ENCODE data around the gene TIMM22.
"Not testable (repeated sequence)": the region's sequence is repeated elsewhere in the genome, so short reads cannot be mapped to it uniquely, and the experiment has no call there.

The TIMM22 gene

DNA sequence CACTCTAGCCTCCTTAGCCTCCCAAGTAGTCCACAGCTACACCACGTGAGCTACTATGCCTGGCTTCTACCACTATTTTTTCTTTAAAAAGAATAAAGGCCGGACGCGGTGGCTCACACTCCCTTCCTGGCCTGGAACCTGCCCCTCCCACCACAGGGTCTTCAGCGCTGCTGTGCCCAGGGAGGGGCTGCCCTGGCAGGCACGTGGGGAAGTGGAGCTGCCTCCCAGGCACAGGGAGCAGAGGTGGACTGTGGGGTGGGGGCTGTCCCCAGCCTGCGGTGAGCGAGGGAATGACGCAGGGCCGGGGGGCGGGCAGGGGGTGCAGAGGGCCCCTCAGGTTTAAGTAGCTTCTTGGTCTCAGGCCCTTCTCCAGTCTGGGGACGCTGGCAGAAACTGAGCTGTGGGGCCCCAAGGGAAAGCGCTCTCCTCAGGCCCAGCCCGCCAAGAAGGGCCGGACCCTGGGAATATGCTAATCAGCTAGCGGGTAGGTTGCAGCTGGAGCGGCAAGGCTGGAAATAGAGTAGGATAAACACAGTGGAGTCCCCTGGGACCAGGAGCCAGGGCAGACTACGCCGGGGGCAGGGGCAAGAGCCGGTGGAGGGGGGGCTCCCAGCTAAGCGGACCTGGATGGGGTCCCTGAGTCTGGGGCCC lies 46.8 kb downstream of the TIMM22 start:
- TF ChIP-seq EZH2phosphoT487 (IDR thresholded peaks at IDR 0.05; ENCODE audit: low read length) (no peak), EZH2 (optimal IDR thresholded peaks at IDR 0.05; ENCODE audit: low read depth, low read length) (no peak)
- TF ChIP-seq, protein P1, sequence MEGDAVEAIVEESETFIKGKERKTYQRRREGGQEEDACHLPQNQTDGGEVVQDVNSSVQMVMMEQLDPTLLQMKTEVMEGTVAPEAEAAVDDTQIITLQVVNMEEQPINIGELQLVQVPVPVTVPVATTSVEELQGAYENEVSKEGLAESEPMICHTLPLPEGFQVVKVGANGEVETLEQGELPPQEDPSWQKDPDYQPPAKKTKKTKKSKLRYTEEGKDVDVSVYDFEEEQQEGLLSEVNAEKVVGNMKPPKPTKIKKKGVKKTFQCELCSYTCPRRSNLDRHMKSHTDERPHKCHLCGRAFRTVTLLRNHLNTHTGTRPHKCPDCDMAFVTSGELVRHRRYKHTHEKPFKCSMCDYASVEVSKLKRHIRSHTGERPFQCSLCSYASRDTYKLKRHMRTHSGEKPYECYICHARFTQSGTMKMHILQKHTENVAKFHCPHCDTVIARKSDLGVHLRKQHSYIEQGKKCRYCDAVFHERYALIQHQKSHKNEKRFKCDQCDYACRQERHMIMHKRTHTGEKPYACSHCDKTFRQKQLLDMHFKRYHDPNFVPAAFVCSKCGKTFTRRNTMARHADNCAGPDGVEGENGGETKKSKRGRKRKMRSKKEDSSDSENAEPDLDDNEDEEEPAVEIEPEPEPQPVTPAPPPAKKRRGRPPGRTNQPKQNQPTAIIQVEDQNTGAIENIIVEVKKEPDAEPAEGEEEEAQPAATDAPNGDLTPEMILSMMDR (IDR thresholded peaks at IDR 0.05; ENCODE audit: low read length): no peak
- Histone ChIP-seq H4K20me1 (ENCODE audit: insufficient read depth, low read length) (no peaks in the 10 kb centered on the region), H3K4me3 (ENCODE audit: low read length) (no peak overlapping the region), H3K27ac (ENCODE audit: low read length) (no peak overlapping the region), H3K4me2 (ENCODE audit: low read depth, low read length) (no peak overlapping the region), H3K9ac (ENCODE audit: low read length) (no peak overlapping the region), H3K9me3 (replicated peaks; ENCODE audit: insufficient read depth, low read length) (no peaks in the 10 kb centered on the region), H3F3A (ENCODE audit: insufficient read depth, low read length) (no peaks in the 10 kb centered on the region), H3K79me2 (ENCODE audit: low read length) (peaks cover 21% of the 10 kb centered on the region), H3K27me3 (replicated peaks; ENCODE audit: insufficient read depth, low read length) (no peaks in the 10 kb centered on the region), H3K36me3 (replicated peaks; ENCODE audit: insufficient read depth, low read length) (no peaks in the 10 kb centered on the region), H2AFZ (ENCODE audit: low read length) (no peak overlapping the region), H3K4me1 (ENCODE audit: low read length) (no peaks in the 10 kb centered on the region), H3K9me2 (replicated peaks; ENCODE audit: insufficient read depth, low read length) (no peaks in the 10 kb centered on the region)
- DNase-seq: no peak

DNA sequence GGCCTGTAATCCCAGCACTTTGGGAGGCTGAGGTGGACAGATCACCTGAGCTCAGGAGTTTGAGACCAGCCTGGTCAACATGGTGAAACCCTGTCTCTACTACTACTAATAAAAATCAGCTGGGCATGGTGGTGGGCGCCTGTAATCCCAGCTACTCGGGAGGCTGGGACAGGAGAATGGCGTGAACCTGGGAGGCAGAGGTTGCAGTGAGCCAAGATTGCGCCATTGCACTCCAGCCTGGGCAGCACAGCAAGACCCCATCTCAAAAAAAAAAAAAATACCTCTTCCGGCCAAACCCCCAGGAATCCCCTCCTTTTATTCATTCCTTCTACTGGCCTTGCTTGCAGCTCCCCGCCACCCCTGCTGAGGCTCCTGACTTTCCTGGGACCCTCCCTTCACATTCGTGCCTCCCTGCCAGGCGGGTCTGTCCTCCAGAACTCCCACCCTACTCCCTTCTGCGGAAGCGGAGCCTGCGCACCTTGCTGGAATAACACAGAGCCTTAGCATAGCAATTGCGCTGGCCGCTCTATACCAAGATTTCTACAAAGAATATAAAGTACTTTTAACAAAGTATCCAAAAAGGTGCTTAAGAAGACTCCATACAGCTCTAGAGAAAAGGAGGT lies 47.6 kb downstream of the TIMM22 start:
- DNase-seq; H3F3A ChIP-seq (ENCODE audit: insufficient read depth, low read length); H3K9me2 ChIP-seq (replicated peaks; ENCODE audit: insufficient read depth, low read length); H3K4me2 ChIP-seq (ENCODE audit: low read depth, low read length); H3K4me1 ChIP-seq (ENCODE audit: low read length); H3K9ac ChIP-seq (ENCODE audit: low read length); H3K27ac ChIP-seq (ENCODE audit: low read length); H4K20me1 ChIP-seq (ENCODE audit: insufficient read depth, low read length); H3K9me3 ChIP-seq (replicated peaks; ENCODE audit: insufficient read depth, low read length); H3K27me3 ChIP-seq (replicated peaks; ENCODE audit: insufficient read depth, low read length); H2AFZ ChIP-seq (ENCODE audit: low read length); H3K4me3 ChIP-seq (ENCODE audit: low read length); H3K36me3 ChIP-seq (replicated peaks; ENCODE audit: insufficient read depth, low read length): not testable (repeated sequence)
- peaks cover 21% of the 10 kb centered on the region for H3K79me2 ChIP-seq (ENCODE audit: low read length)

DNA sequence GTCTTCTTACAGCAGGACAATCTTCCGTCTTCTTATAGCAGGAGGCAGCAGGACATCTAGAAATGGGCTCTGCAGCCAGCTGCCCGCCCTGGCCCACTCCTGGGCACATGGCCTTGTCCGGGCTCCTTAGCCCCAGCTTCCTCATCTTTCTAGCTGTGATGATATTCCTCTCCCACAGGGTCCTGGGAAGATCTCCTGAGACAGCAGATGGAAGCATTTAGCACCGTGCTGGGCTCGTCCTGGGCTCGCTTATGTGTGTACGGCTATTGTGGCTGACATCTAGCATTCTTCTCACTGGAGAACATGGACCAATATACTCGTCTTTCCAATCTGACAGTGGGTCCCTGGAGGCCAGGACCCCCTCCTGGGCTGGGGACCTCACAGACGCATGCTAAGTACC lies 48.5 kb downstream of the TIMM22 start:
- no peaks in the 10 kb centered on the region for H3K9me3 ChIP-seq (replicated peaks; ENCODE audit: insufficient read depth, low read length)
- H3K36me3 ChIP-seq (replicated peaks; ENCODE audit: insufficient read depth, low read length): no peaks in the 10 kb centered on the region
- DNase-seq: no peak
- TF ChIP-seq EZH2 (optimal IDR thresholded peaks at IDR 0.05; ENCODE audit: low read depth, low read length) (no peak), EZH2phosphoT487 (IDR thresholded peaks at IDR 0.05; ENCODE audit: low read length) (no peak)
- TF ChIP-seq, protein P1 (IDR thresholded peaks at IDR 0.05; ENCODE audit: low read length): no peak
- no peaks in the 10 kb centered on the region for H3F3A ChIP-seq (ENCODE audit: insufficient read depth, low read length)
- H3K9ac ChIP-seq (ENCODE audit: low read length): no peak overlapping the region
- H3K79me2 ChIP-seq (ENCODE audit: low read length): peaks cover 18% of the 10 kb centered on the region
- no peaks in the 10 kb centered on the region for H3K4me1 ChIP-seq (ENCODE audit: low read length)
- H3K4me2 ChIP-seq (ENCODE audit: low read depth, low read length): no peak overlapping the region
- H3K9me2 ChIP-seq (replicated peaks; ENCODE audit: insufficient read depth, low read length): no peaks in the 10 kb centered on the region
- H3K27me3 ChIP-seq (replicated peaks; ENCODE audit: insufficient read depth, low read length): no peaks in the 10 kb centered on the region
- no peak overlapping the region for H2AFZ ChIP-seq (ENCODE audit: low read length)
- no peak overlapping the region for H3K4me3 ChIP-seq (ENCODE audit: low read length)
- H3K27ac ChIP-seq (ENCODE audit: low read length): no peak overlapping the region
- no peaks in the 10 kb centered on the region for H4K20me1 ChIP-seq (ENCODE audit: insufficient read depth, low read length)

All from MM.1S (cell line).